ENCODE measurements around the gene MCU.
"Not testable (repeated sequence)": the region's sequence is repeated elsewhere in the genome, so short reads cannot be mapped to it uniquely, and the experiment has no call there.

MCU gene

GRCh38 chr10:72765051-72765745, 73.3 kb downstream of the MCU start:
- no peak for DNase-seq

DNA sequence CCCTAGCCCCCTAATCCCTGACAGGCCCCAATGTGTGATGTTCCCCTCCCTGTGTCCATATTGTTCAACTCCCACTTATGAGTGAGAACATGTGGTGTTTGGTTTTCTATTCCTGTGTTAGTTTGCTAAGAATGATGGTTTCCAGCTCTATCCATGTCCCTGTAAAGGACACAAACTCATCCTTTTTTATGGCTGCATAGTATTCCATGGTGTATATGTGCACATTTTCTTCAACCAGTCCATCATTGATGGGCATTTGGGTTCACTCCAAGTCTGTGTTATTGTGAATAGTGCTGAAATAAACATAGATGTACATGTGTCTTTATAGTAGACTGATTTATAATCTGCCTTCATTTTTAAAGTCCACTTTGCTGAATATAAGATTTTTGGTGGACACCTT, 79.3 kb downstream of the MCU start:
- not testable (repeated sequence) for DNase-seq

DNA sequence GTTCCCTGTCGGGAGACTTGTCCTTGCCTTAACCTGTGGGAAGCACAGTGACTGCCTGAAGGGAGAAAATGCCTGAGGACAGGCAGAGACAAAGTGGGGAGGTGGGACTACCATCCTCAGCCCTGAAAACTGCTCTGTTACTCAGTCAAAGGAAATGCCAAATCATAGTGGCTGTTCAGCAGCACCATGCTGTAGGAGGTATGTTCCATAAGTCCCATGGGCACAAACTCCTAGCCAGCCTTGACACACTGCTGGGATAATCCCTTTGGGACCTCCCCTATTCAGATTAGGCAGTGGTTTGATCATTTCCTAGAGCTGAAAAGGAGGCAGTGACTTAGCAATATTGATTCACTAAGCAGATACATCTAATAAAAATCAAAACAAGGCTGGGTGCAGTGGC, 80.1 kb downstream of the MCU start:
- no peak for DNase-seq

GRCh38 chr10:72779874-72780273, 87.9 kb downstream of the MCU start:
- DNase-seq, result no peak

- DNase-seq, result no peak
Observed at GRCh38 chr10:72782649-72783330, 90.8 kb downstream of the MCU start.

GRCh38 chr10:72783410-72783833, 91.5 kb downstream of the MCU start:
- no peak for DNase-seq

- DNase-seq, result peak; percentile 6
Observed at GRCh38 chr10:72784551-72785351, 92.8 kb downstream of the MCU start.

DNA sequence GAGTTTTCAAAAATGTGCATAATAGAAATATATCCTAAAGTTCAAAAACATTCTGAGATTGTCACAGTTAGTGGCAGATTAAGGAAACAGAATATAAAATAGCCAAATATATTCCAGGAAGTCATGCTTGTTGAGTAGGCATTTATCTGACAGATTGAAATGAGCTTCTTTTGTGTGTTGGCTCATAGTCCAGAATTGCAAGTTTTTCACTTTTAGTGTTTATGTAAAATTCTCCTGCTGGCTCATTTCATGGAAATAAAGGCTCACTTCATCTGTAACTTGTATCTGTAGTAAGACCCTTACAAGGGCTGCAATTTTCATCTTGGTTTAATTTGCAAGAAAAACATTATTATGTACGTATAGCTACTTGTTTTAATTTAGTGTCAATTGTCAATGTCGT, 93.5 kb downstream of the MCU start:
- DNase-seq, result no peak

DNA sequence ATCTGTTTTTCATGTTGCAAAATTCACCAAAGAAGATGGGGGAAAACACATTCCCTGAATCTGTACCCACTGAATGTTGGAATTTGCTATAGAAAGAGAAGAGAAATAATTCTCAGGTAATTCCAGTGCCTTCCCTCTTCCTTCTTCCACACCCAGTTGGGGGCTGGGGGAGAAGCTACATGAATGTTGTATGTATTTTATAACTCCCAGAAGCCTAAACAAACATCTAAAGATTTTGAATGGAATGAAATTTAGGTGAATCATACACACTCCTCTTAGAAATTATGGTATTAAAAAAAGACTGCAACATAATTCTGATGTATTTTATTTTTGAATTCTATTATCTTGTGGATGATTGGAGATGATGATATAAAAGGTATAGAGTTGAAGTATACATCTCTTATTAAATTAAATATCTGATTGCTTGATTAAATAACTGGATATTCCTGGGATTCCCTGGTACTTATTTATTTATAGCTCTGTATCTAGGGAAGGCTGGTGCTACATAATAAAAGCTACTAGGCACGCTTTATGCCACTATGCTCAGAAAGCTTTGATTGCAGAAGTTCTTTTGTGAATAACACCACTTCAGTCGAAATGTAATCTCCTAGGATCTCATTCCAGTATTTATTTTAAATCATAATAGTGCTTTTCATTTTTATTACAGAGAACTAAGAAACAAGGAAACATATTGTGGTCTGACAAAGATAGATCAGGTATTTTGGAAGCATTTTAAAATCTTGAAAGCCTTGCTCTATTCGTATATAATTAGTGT, 98.5 kb downstream of the MCU start:
- DNase-seq, result no peak

GRCh38 chr10:72792288-72792687, 100.3 kb downstream of the MCU start:
- no peak for DNase-seq

GRCh38 chr10:72793752-72794151, 101.8 kb downstream of the MCU start:
- no peak for DNase-seq

GRCh38 chr10:72794260-72794659, 102.3 kb downstream of the MCU start:
- DNase-seq, result no peak

- DNase-seq, result no peak
Observed at GRCh38 chr10:72796042-72796441, 104.1 kb downstream of the MCU start.

- no peak for DNase-seq
Observed at GRCh38 chr10:72796538-72796937, 104.6 kb downstream of the MCU start.

- DNase-seq, result no peak
Observed at GRCh38 chr10:72800000-72800740, 108.2 kb downstream of the MCU start.

DNA sequence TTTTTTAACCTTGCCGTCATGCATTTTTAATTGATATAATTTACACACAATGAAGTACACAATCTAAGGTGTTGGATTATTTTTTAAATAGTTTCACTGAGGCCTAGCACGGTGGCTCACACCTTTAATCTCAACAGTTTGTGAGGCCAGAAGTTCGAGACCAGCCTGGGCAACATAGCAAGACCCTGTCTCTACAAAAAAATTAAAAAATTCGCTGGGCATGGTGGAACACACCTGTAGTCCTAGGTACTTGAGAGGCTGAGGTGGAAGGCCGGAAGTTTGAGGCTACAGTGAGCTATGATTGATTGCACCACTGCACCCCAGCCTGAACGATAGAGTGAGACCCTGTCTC, 108.8 kb downstream of the MCU start:
- DNase-seq, result no peak

DNA sequence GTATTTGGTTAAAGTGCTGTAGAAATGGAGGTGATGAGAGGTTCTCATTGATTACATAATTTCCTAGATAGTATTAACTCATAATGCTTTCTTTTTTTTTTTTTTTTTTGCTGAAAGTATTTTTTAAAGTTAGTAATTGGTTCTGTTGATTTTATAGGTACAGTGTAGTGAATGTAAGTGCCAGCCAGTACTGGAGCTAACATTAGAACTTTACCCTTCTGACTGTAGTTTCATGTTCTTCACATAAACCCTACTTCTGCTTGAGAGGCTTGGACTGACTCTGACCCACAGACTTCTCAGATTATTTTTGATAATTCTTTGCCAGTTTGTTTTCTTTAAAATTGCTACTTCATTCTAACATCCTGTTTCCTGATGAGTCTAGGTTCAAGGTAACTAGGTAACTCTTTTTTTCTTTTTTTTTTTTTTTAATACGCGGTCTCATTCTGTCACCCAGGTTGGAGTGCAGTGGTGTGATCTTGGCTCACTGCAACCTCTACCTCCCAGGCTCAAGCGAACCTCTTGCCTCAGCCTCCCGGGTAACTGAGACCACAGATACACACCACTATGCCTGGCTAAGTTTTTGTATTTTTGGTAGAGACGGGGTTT, 109.4 kb downstream of the MCU start:
- no peak for DNase-seq

- DNase-seq, result no peak
Observed at GRCh38 chr10:72802332-72802731, 110.4 kb downstream of the MCU start.

GRCh38 chr10:72802763-72803505, 111.0 kb downstream of the MCU start:
- DNase-seq, result no peak

DNA sequence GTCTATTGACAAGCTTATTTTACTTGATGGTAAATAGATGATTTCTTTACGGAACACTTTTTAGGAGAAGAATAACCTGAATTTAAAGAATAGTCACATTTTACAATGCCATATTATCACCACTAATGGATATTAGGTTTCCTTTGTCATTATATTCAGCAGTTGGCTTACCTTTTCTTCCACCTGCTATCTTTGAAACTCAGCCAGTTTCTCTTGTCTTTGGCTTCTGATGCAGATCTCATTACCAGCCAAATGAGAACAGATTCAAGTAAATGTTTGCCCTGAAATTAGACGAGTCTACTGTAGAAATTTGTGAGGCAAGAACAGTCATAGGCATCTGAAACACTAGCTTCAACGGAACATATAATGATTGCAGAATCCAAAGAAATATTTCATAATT, 116.1 kb downstream of the MCU start:
- DNase-seq, result no peak

- DNase-seq, result no peak
Observed at GRCh38 chr10:72809006-72809405, 117.1 kb downstream of the MCU start.
